ENCODE measurements around the gene NOL12. TPM values are rescaled to one million over a fixed set of nuclear protein-coding genes. Genes with fewer than 3 reads are reported as not detected.

Gene NOL12
- total RNA-seq, 1 donor from 2014 or later, result 18.1 TPM

- Histone ChIP-seq H3K9ac (ENCODE audit: low read length) (no peak overlapping the region), H3K27ac (ENCODE audit: low read depth, low read length) (no peak overlapping the region), H3K36me3 (ENCODE audit: insufficient read depth, low read length) (no peaks in the 10 kb centered on the region), H3K9me3 (ENCODE audit: insufficient read depth, low read depth, low read length) (no peaks in the 10 kb centered on the region), H3K4me3 (ENCODE audit: insufficient read depth, low read depth, low read length) (no peak overlapping the region), H3K27me3 (ENCODE audit: insufficient read depth, low read length) (no peaks in the 10 kb centered on the region), H3K4me2 (ENCODE audit: low read length) (no peak overlapping the region), H4K20me1 (ENCODE audit: insufficient read depth, low read length) (no peaks in the 10 kb centered on the region), H2AFZ (ENCODE audit: low read depth, low read length) (no peak overlapping the region), H3K4me1 (ENCODE audit: insufficient read depth, low read length) (peaks cover under 1% of the 10 kb centered on the region), H3K79me2 (ENCODE audit: insufficient read depth, low read length) (no peaks in the 10 kb centered on the region)
- no peaks in the 10 kb centered on the region for H3K4me1 Mint-ChIP-seq (ENCODE audit: low read depth, unreplicated experiment)
- H3K36me3 Mint-ChIP-seq (ENCODE audit: low read depth, unreplicated experiment), result peaks cover 21% of the 10 kb centered on the region
- no peak overlapping the region for H3K4me3 Mint-ChIP-seq (ENCODE audit: unreplicated experiment)
- no peak for DNase-seq (ENCODE audit: low read depth)
- no peak overlapping the region for H3K27ac Mint-ChIP-seq (ENCODE audit: unreplicated experiment)
- FAIRE-seq, result no peak
- no peaks in the 10 kb centered on the region for H3K27me3 Mint-ChIP-seq (ENCODE audit: low read depth, unreplicated experiment)
- no peak for TF ChIP-seq EZH2 (IDR thresholded peaks at IDR 0.05; ENCODE audit: insufficient read depth, low read length)
- no peak for TF ChIP-seq CTCF (IDR thresholded peaks at IDR 0.05; ENCODE audit: insufficient read depth, low read depth, low read length)
- H3K9me3 Mint-ChIP-seq (ENCODE audit: unreplicated experiment), result no peaks in the 10 kb centered on the region
These were observed 15.1 kb downstream of the NOL12 start for GRCh38 chr22:37701141-37701786.

- Histone ChIP-seq H3K4me1 (ENCODE audit: insufficient read depth, low read length) (no peaks in the 10 kb centered on the region), H3K4me3 (ENCODE audit: insufficient read depth, low read depth, low read length) (no peak overlapping the region), H3K9ac (ENCODE audit: low read length) (no peak overlapping the region), H3K79me2 (ENCODE audit: insufficient read depth, low read length) (no peaks in the 10 kb centered on the region), H3K27me3 (ENCODE audit: insufficient read depth, low read length) (no peaks in the 10 kb centered on the region), H3K36me3 (ENCODE audit: insufficient read depth, low read length) (no peaks in the 10 kb centered on the region), H3K9me3 (ENCODE audit: insufficient read depth, low read depth, low read length) (no peaks in the 10 kb centered on the region), H2AFZ (ENCODE audit: low read depth, low read length) (no peak overlapping the region), H3K27ac (ENCODE audit: low read depth, low read length) (no peak overlapping the region), H4K20me1 (ENCODE audit: insufficient read depth, low read length) (no peaks in the 10 kb centered on the region), H3K4me2 (ENCODE audit: low read length) (no peak overlapping the region)
- DNase-seq (ENCODE audit: low read depth) (no peak), FAIRE-seq (no peak)
- Mint-ChIP-seq H3K4me1 (ENCODE audit: low read depth, unreplicated experiment) (no peaks in the 10 kb centered on the region), H3K9me3 (ENCODE audit: unreplicated experiment) (no peaks in the 10 kb centered on the region), H3K27ac (ENCODE audit: unreplicated experiment) (no peak overlapping the region), H3K36me3 (ENCODE audit: low read depth, unreplicated experiment) (peaks cover 24% of the 10 kb centered on the region), H3K4me3 (ENCODE audit: unreplicated experiment) (no peak overlapping the region), H3K27me3 (ENCODE audit: low read depth, unreplicated experiment) (no peaks in the 10 kb centered on the region)
- TF ChIP-seq EZH2 (IDR thresholded peaks at IDR 0.05; ENCODE audit: insufficient read depth, low read length) (no peak), CTCF (IDR thresholded peaks at IDR 0.05; ENCODE audit: insufficient read depth, low read depth, low read length) (no peak)
These were observed 17.8 kb downstream of the NOL12 start for GRCh38 chr22:37703906-37704305.

DNA sequence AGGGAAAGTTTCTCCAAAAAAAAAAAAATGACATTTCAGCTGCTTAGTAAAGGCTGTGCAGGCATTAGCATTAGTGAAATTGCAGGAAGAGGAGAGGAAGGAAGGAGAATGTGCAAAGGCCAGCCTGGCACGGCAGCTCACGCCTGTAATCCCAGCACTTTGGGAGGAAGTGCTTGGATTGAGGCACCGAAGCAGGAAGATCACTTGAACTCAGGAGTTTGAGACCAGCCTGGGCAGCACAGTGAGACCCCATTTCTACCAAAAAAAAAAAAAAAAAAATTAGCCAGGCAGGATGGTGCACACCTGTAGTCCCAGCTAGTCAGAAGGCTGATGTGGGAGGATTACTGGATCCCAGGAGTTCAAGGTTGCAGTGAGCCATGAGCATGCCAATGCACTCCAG lies 18.5 kb downstream of the NOL12 start:
- no peaks in the 10 kb centered on the region for H3K27me3 ChIP-seq (ENCODE audit: insufficient read depth, low read length)
- no peaks in the 10 kb centered on the region for H3K79me2 ChIP-seq (ENCODE audit: insufficient read depth, low read length)
- Mint-ChIP-seq H3K36me3 (ENCODE audit: low read depth, unreplicated experiment) (peaks cover 24% of the 10 kb centered on the region), H3K27me3 (ENCODE audit: low read depth, unreplicated experiment) (no peaks in the 10 kb centered on the region), H3K4me3 (ENCODE audit: unreplicated experiment) (no peak overlapping the region), H3K9me3 (ENCODE audit: unreplicated experiment) (no peaks in the 10 kb centered on the region), H3K27ac (ENCODE audit: unreplicated experiment) (no peak overlapping the region), H3K4me1 (ENCODE audit: low read depth, unreplicated experiment) (no peaks in the 10 kb centered on the region)
- no peaks in the 10 kb centered on the region for H3K4me1 ChIP-seq (ENCODE audit: insufficient read depth, low read length)
- no peak for TF ChIP-seq EZH2 (IDR thresholded peaks at IDR 0.05; ENCODE audit: insufficient read depth, low read length)
- TF ChIP-seq CTCF (IDR thresholded peaks at IDR 0.05; ENCODE audit: insufficient read depth, low read depth, low read length), result no peak
- no peak overlapping the region for H2AFZ ChIP-seq (ENCODE audit: low read depth, low read length)
- no peak overlapping the region for H3K27ac ChIP-seq (ENCODE audit: low read depth, low read length)
- FAIRE-seq (no peak), DNase-seq (ENCODE audit: low read depth) (no peak)
- no peaks in the 10 kb centered on the region for H3K36me3 ChIP-seq (ENCODE audit: insufficient read depth, low read length)
- H3K4me3 ChIP-seq (ENCODE audit: insufficient read depth, low read depth, low read length), result no peak overlapping the region
- no peak overlapping the region for H3K9ac ChIP-seq (ENCODE audit: low read length)
- H3K4me2 ChIP-seq (ENCODE audit: low read length), result no peak overlapping the region
- no peaks in the 10 kb centered on the region for H4K20me1 ChIP-seq (ENCODE audit: insufficient read depth, low read length)
- no peaks in the 10 kb centered on the region for H3K9me3 ChIP-seq (ENCODE audit: insufficient read depth, low read depth, low read length)

Data from astrocyte (in vitro differentiated cells and primary cell).